IPS-NIHi7 (cell line): ENCODE data around the gene CYP2C9.

Experiments used
- DNase-seq: peaks from one replicate; pipeline ENCODE4 v3.0.0; 2012; ENCODE audit warnings: mixed read lengths; ENCODE audit errors: extremely low spot score

The CYP2C9 gene

GRCh38 chr10:95039281-95039680 lies 100.8 kb downstream of the CYP2C9 start:
- no peak for DNase-seq
